Testis (tissue), 3 donors: ENCODE data around the gene ENTPD6. TPM values are rescaled to one million over a fixed set of nuclear protein-coding genes. Genes with fewer than 3 reads are reported as not detected.
A peak's percentile ranks its signal among the peaks of the same experiment; 100 is the strongest.

ENCODE experiments used
- DNase-seq: peaks from one replicate; pipeline ENCODE4 v3.0.0-alpha.2; 2019
- H3K27ac ChIP-seq, 2 donors: fragments of 200-600 bp; sonication (generic); one replicate each; pipeline ENCODE4 v1.5.1; 2019
- H3K27me3 ChIP-seq: fragments of 200-600 bp; sonication (generic); one replicate; pipeline ENCODE4 v1.5.1; 2019
- H3K36me3 ChIP-seq: fragments of 200-600 bp; sonication (generic); one replicate; pipeline ENCODE4 v1.5.1; 2017; ENCODE audit warnings: low read depth; ENCODE audit errors: missing control alignments
- H3K4me1 ChIP-seq: fragments of 200-600 bp; sonication (generic); one replicate; pipeline ENCODE4 v1.5.1; 2019
- H3K4me3 ChIP-seq, 2 donors: fragments of 200-600 bp; sonication (generic); one replicate each; pipeline ENCODE4 v1.5.1; 2017 to 2019
- H3K9me3 ChIP-seq: fragments of 200-600 bp; sonication (generic); one replicate; pipeline ENCODE4 v1.5.1; 2017
- POLR2A ChIP-seq: fragments of 450-650 bp; IDR thresholded peaks from one replicate; pipeline ENCODE4 v1.6.1; 2017; ENCODE audit warnings: antibody characterized with exemption, mild to moderate bottlenecking, moderate library complexity
- WGBS, 2 donors: methylation state at CpG; one replicate each; pipeline ENCODE4 v1.1.5; 2018; 5-methylcytosine and 5-hydroxymethylcytosine counted together
- intact Hi-C: fragments of 100-400 bp; cut with DNase I; formaldehyde crosslinking; loops from one replicate; pipeline ENCODE4 v1.15.1; 2023; ENCODE audit warnings: low total_unique reads
- polyA plus RNA-seq: library from polyadenylated mRNA; stranded (reverse); fragments of 350-450 nt; fragmentation: Illumina TruSeq; extraction: RNeasy Lipid Tissue Mini Kit (QIAGEN cat#74804); gene quantifications from one replicate; pipeline ENCODE4 v1.2.3, GENCODE V29; 2014; ENCODE audit warnings: low read depth, low replicate concordance; ENCODE audit not compliant: insufficient read depth
- total RNA-seq, 2 donors: library from RNA; depleted of rRNA; stranded (reverse); fragments of >200 nt; gene quantifications; one replicate each; pipeline ENCODE4 v1.2.3, GENCODE V29; 2016
- TF ChIP-seq, protein P1 (sequence below), 3 experiments: fragments of 450-650 bp in 2 of 3; fragments of 200-600 bp in 1 of 3; sonication (generic) in 1 of 3; IDR thresholded peaks; one replicate each; pipeline ENCODE4 v1.5.1; 2016 to 2019; ENCODE audit warnings: antibody characterized with exemption in 3 of 3, mild to moderate bottlenecking in 2 of 3, moderate library complexity in 1 of 3

The ENTPD6 gene
- total and polyA plus RNA-seq, 3 donors from 2014 or later = 80.7 to 204 (median 157) TPM

DNA sequence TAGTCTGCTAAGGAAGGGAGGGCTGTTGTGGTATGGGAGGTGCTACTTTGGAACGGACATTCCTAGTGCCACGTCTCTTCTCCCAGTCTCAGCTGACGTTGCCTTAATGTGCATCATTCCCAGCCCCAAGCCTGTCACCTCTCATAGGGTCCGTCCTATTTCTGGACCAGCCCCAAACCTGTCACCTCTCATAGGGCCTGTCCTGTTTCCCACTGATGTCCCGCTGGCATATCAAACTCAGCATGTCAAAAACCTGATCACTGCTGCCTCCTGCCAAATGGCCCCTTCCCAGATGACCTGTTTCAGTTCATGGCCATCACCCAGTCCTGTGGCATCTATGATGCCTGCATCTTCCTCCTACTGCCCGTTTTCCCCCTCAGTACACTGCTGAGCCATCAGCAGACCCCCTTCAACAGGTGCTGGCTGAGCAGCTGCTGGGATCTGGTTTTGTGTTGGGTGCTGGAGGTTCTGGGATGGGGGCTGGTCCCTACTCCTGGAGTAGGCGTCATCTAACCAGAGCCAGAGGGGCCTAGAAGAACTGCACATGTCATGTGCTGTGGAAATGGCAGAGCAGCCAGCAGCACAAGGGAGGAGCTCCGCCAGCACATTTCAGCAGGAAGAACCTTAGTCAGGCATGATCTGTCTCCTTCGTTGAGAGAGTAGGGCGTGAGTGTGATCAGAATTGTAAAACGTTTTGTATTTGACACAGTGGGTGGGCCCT lies 3.3 kb downstream of the ENTPD6 start:
- Histone ChIP-seq H3K36me3 (no peaks in the 10 kb centered on the region), H3K27me3 (no peaks in the 10 kb centered on the region), H3K4me1 (peaks cover 22% of the 10 kb centered on the region), H3K4me3 (no peak overlapping the region), H3K27ac (peak overlapping the region; percentile 5 to 57), H3K9me3 (no peaks in the 10 kb centered on the region)
- no peak for DNase-seq
- WGBS, 2 donors = 59 to 64% methylated on average over 11 of the region's 11 CpGs
- intact Hi-C loops = no loop called here
- TF ChIP-seq, protein P1, sequence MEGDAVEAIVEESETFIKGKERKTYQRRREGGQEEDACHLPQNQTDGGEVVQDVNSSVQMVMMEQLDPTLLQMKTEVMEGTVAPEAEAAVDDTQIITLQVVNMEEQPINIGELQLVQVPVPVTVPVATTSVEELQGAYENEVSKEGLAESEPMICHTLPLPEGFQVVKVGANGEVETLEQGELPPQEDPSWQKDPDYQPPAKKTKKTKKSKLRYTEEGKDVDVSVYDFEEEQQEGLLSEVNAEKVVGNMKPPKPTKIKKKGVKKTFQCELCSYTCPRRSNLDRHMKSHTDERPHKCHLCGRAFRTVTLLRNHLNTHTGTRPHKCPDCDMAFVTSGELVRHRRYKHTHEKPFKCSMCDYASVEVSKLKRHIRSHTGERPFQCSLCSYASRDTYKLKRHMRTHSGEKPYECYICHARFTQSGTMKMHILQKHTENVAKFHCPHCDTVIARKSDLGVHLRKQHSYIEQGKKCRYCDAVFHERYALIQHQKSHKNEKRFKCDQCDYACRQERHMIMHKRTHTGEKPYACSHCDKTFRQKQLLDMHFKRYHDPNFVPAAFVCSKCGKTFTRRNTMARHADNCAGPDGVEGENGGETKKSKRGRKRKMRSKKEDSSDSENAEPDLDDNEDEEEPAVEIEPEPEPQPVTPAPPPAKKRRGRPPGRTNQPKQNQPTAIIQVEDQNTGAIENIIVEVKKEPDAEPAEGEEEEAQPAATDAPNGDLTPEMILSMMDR (IDR thresholded peaks at IDR 0.05) = no peak
- no peak for TF ChIP-seq POLR2A

- intact Hi-C loops = no loop called here
- no peak for TF ChIP-seq POLR2A
- TF ChIP-seq, protein P1 (IDR thresholded peaks at IDR 0.05) = no peak
- 62 to 67% methylated on average over 5 of the region's 5 CpGs for WGBS, 2 donors
- Histone ChIP-seq H3K9me3 (no peaks in the 10 kb centered on the region), H3K27me3 (no peaks in the 10 kb centered on the region), H3K4me3 (no peak overlapping the region), H3K27ac (peak overlapping the region in 1 of 2 donors; percentile 38), H3K36me3 (no peaks in the 10 kb centered on the region), H3K4me1 (peaks cover 21% of the 10 kb centered on the region)
- DNase-seq = no peak
Measured at GRCh38 chr20:25199473-25200260, 4.2 kb downstream of the ENTPD6 start.

GRCh38 chr20:25203089-25203488 lies 7.6 kb downstream of the ENTPD6 start:
- H3K4me1 ChIP-seq = peaks cover 24% of the 10 kb centered on the region
- no peak overlapping the region for H3K27ac ChIP-seq
- intact Hi-C loops = no loop called here
- H3K9me3 ChIP-seq = no peaks in the 10 kb centered on the region
- DNase-seq = no peak
- no peaks in the 10 kb centered on the region for H3K36me3 ChIP-seq
- WGBS, 2 donors = 41 to 56% methylated on average over 2 of the region's 2 CpGs
- no peak for TF ChIP-seq POLR2A
- TF ChIP-seq, protein P1 (IDR thresholded peaks at IDR 0.05) = no peak
- H3K27me3 ChIP-seq = no peaks in the 10 kb centered on the region
- no peak overlapping the region for H3K4me3 ChIP-seq

GRCh38 chr20:25203871-25204320 lies 8.4 kb downstream of the ENTPD6 start:
- H3K4me3 ChIP-seq = no peak overlapping the region
- 41 to 54% methylated on average over 1 of the region's 1 CpG for WGBS, 2 donors
- peak overlapping the region in 1 of 2 donors; percentile 33 for H3K27ac ChIP-seq
- H3K4me1 ChIP-seq = peaks cover 24% of the 10 kb centered on the region
- no peak for DNase-seq
- H3K27me3 ChIP-seq = no peaks in the 10 kb centered on the region
- intact Hi-C loops = no loop called here
- no peaks in the 10 kb centered on the region for H3K9me3 ChIP-seq
- H3K36me3 ChIP-seq = no peaks in the 10 kb centered on the region
- TF ChIP-seq, protein P1 (IDR thresholded peaks at IDR 0.05) = no peak
- no peak for TF ChIP-seq POLR2A
